Stimulated activated CD4-positive, alpha-beta T cell treated with anti-CD3 and anti-CD28 coated beads, Interleukin-12 subunit alpha, Interleukin-12 subunit beta, amount 100 ng/mL, for 24 hours (primary cell): ENCODE measurements around the gene CPNE2.
"Not testable (repeated sequence)": the region's sequence is repeated elsewhere in the genome, so short reads cannot be mapped to it uniquely, and the experiment has no call there.

Source experiments
- DNase-seq, 2 experiments: peaks; one replicate each; pipeline ENCODE4 v3.0.0-alpha.2; 2020; ENCODE audit warnings: low read depth in 2 of 2

Gene CPNE2

GRCh38 chr16:57167538-57167937 is 75.2 kb downstream of the CPNE2 start:
- no peak for DNase-seq

DNA sequence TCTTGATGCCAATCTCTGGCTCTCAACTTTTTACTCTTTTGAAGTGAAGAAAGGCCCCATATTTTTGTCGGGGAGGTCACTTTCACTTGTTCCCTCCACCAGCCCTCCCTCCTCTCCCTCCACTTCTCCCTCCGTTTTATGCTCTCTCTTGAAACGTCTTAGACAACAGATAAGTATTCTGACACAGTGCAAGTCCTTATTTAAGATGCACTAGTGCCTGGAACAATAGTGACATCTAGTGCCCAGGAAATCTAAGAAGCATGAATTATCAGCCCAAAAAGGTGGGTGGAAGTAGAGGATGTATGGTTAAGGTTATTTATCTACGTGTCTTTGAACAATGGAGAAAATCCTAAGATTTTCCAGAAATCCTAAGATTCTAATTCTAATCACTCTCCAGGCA is 75.6 kb downstream of the CPNE2 start:
- DNase-seq, result no peak

GRCh38 chr16:57169327-57169726 is 76.9 kb downstream of the CPNE2 start:
- no peak for DNase-seq

- no peak for DNase-seq
Observed at GRCh38 chr16:57172721-57173290, 80.4 kb downstream of the CPNE2 start.

DNA sequence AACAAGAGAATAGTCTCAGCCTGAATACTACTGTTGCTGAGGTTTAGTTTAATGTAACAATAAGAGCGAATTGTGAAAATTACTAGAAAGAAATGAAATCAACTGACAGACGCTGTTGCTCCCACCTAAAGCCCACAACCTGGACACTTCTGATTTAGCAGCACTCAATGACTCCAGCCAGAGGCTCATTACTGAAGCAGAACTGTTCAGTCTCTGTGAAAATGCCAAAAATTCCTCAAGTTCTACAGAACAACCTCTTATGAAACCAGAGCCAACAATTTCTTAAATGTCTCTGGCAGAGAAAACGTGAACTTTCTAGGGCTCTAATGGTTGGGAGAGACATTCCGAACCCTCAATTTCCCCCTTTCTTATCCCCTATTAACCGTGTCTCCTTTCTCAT is 83.5 kb downstream of the CPNE2 start:
- DNase-seq, result no peak

DNA sequence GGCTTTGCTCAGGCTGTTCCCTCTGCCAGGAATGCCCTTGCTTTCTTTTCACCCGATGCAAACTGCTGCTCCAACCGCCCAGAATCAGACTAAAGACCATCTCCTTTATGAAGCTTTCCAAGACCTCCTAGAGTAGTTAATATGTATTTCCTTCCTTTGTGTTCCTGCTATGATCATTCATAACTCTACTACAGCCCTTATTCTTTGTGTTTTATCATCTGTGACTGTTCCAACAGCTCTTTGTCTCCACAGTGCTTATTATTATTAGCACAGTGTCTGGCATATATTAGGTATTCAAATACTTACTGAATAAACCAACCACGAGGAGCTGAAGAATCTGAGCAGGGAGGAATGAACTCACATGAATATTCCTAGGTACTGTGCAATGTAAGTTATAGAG is 85.8 kb downstream of the CPNE2 start:
- DNase-seq, result no peak

- DNase-seq, result no peak
Observed at GRCh38 chr16:57178793-57179212, 86.4 kb downstream of the CPNE2 start.

GRCh38 chr16:57179215-57179828 is 86.9 kb downstream of the CPNE2 start:
- DNase-seq, result no peak

- no peak for DNase-seq
Observed at GRCh38 chr16:57184113-57184512, 91.7 kb downstream of the CPNE2 start.

DNA sequence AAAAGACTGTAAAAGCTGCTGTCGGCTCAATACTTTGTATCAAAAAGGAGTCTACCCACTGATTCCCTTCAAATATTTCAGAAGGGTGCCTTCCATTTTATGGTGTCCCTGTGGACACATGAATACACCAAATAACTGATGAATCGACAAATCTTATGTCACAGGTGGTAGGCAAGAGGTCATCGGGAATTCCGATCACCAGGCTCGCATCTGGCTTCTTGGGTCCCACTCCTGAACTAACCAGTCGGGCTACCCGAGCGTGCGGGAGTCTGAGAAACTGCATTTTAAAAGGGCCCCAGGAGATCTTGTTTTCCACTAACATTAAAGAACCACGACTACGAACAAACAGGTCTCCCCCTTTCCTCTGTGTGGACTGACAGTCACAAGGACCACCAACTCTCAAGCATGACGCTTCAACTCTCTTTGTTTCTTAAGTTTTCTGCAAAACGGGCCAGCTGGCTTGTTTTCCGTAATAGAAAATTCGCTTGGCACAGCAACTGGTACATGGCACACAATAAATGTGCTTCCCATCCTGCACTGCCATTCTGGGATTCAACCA is 92.6 kb downstream of the CPNE2 start:
- DNase-seq, result no peak

DNA sequence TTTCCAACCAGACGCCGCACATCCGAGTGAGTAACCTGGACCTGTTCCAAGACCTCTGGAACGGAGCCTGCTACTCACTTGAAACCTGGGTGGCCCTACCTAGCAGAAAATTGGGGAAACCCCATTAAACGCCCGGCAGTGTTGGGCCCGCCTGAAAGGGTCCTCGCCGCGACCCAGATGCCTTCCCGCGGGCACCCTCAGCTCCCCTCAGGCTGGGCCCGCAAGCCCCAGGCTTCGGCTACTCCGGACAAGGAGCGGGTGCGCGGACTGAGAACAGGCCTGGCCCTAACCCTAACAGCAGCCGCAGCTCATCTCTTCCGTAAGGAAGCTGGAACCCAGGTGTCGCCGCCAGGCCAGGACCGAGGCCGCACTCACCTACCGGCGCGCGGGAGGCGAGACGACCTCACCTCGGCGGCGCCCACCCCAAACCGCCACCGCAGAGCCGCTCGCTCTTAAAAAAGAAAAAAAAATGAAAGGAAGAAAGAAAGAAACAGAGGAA is 93.1 kb downstream of the CPNE2 start:
- DNase-seq, result peak; percentile 1 to 5

- DNase-seq, result peak; percentile 95 to 97
Observed at GRCh38 chr16:57185945-57186871, 93.8 kb downstream of the CPNE2 start, which contains the start of the genes PSME3IP1 and RSPRY1. Gene PSME3IP1 (minus strand): TSS chr16:57186039. CDS start chr16:57173854, 12,185 bp downstream. Gene RSPRY1 (plus strand): TSS chr16:57186329. CDS start chr16:57204659, 18,330 bp downstream.

DNA sequence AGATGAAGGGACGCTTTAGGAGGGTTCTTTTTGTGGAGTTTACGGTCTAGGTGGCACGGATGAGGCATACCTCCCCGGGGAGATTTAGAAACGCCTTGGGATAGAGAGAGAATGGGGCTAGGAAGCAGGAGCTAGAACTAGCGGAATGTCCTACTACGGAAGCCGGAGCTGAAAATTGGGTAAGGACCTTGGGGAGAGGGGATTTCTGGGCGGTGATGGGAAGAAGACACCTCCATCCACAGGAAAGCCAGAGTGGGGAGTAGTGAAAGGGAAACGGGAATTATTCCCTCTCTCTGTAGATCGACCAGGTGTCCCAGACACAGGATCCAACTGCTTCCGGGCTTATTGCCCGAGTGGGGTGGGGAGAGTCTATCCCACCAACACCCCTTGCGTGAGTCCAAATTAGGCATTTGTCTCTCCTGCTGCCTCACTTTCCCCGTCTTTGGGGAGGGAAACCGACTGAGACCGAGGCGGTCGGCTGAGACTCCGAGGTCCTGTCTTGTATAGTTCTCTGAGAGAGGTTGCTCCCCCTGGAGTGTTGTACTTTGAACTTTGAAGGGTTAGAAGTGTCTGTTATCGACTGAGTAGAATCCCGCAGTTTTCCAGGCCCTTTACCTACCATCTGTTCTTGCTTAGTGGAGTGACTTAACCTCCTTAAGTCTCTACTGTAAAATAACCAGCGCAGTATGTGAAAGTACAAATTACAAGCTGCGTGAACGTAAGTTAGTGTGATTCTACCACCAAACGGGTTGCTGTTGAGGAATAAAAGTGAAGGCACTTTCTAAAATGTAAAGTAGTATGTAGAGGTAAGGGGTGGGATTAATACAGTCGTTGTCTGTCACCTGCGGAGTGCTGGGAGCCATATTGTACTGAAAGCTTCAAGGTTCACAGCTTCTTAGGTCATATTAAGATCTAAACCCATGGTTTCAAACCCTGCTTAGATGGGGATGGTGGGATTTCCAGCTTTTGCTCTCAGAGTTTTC is 94.8 kb downstream of the CPNE2 start:
- peak in 1 of 2 experiments; percentile 2 for DNase-seq

DNA sequence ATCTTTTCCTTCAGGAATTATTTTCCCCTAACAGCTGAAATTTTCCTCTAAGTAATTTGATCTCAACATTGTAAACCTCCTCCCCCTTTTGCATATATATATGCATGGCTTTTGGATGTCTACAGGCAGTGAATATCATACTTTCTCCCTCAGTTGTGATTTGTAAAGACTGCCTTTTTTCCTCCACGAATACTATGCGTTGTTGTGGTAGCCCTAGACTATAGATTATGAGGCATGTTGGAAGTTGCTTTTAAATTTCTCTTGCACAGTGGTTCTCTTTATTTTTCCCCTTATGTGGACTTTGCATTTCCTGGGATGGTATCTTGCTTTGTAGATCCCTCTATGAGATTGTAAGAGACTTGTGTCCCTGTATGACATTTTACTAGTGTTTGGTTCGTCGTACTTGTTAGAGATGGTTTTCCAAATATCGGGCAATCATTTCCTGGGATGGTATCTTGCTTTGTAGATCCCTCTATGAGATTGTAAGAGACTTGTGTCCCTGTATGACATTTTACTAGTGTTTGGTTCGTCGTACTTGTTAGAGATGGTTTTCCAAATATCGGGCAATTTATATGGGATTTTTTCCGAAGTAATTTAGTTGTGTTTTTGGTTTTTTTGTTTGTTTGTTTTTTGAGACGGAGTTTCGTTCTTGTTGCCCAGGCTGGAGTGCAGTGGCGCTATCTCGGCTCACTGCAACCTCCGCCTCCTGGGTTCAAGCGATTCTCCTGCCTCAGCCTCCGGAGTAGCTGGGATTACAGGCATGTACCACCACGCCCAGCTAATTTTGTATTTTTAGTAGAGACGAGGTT is 95.7 kb downstream of the CPNE2 start:
- not testable (repeated sequence) for DNase-seq

DNA sequence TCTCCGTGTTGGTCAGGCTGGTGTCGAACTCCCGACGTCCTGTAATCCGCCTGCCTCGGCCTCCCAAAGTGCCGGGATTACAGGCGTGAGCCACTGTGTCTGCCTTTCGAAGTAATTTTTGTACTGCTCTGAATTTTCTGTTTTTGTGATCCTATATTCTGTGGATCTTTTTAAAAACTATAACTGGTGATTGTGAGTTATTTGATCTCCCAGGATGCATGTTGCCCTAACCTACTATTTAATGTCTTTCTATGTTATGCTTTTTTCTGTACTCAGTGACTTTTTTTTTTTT is 96.3 kb downstream of the CPNE2 start:
- no peak for DNase-seq

DNA sequence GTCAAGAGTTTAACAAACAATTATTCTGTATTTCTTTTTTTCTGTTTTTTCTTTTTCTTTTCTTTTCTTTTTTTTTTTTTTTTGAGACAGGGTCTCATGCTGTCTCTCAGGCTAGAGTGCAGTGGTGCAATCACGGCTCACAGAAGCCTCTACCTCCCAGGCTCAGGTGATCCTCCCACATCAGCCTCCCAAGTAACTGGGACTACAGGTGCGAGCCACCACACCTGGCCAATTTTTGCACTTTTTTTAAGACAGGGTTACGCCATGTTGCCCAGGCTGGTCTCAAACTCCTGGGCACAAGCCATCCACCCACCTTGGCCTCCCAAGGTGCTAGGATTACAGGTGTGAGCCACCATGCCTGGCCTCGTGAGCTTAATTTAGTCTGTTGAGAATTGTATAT is 97.1 kb downstream of the CPNE2 start:
- DNase-seq, result not testable (repeated sequence)

DNA sequence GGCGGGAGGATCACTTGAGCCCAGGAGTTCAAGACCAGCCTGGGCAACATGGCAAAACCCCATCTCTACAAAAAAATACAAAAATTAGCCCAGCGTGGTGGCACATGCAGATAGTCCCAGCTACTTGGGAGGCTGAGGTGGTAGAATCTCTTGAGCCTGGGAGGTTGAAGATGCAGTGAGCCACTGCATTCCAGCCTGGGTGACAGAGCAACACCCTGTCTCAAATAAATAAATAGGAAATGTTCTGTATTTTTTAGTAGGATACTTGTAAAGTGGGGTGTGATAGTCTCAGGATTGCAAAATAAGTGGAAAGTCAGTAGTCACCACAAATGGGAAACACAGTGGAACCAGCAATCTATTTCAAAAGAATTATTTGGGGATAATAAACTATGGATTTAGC is 97.8 kb downstream of the CPNE2 start:
- no peak for DNase-seq

DNA sequence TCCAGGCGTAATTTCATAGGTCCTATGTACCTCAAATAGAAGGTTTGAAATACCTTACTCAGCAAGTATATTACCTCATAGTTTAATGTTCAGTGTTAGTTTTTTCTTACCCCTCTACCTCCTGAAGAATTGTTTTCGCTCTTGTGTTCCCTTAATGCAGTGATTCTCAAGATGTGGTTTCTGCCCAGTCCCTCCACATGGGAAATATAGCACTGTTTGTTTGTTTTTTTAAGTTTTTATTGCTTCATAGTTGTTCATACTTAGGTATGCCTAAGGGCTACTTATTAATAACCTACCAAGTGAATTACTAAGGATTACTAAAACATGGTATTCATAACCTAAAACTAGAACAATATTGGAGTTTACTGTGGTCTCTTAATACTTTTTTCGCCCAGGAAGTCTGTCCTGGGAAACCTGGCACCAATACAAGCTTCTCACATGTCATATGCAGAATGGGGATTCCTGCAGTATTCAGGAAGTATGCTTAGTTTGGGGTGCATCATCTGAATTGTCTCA is 98.7 kb downstream of the CPNE2 start:
- no peak for DNase-seq

GRCh38 chr16:57192146-57192545 is 99.8 kb downstream of the CPNE2 start:
- DNase-seq, result no peak
